Testis (tissue), 2 donors: ENCODE measurements around the gene L1CAM.

Source experiments
- CTCF ChIP-seq, 3 experiments: fragments of 450-650 bp in 2 of 3; fragments of 200-600 bp in 1 of 3; sonication (generic) in 1 of 3; IDR thresholded peaks; one replicate each; pipeline ENCODE4 v1.5.1; 2016 to 2019; ENCODE audit warnings: antibody characterized with exemption in 3 of 3, mild to moderate bottlenecking in 2 of 3, moderate library complexity in 1 of 3
- POLR2A ChIP-seq: fragments of 450-650 bp; IDR thresholded peaks from one replicate; pipeline ENCODE4 v1.6.1; 2017; ENCODE audit warnings: antibody characterized with exemption, mild to moderate bottlenecking, moderate library complexity

GRCh38 chrX:153884590-153884989 lies 1.4 kb downstream of the L1CAM start:
- TF ChIP-seq CTCF (IDR thresholded peaks at IDR 0.05) = no peak
- no peak for TF ChIP-seq POLR2A
